SK-N-SH (cell line): Measurements from ENCODE around the gene PAQR5.

ENCODE experiments used
- EP300 ChIP-seq, 2 experiments: IDR thresholded peaks; 2 replicates each; pipeline versions ENCODE4 v1.4.0 to v1.6.1; 2012; ENCODE audit warnings: borderline replicate concordance in 1 of 2, low read depth in 1 of 2, low read length in 1 of 2
- GABPA ChIP-seq: IDR thresholded peaks from 2 replicates; pipeline ENCODE4 v1.4.0; 2012; ENCODE audit warnings: low read depth, mild to moderate bottlenecking
- JUND ChIP-seq: IDR thresholded peaks from 2 replicates; pipeline ENCODE4 v1.4.0; 2012
- NRF1 ChIP-seq: IDR thresholded peaks from 2 replicates; pipeline ENCODE4 v1.6.1; 2012; ENCODE audit warnings: low read depth, mild to moderate bottlenecking, low read length
- RAD21 ChIP-seq: IDR thresholded peaks from 2 replicates; pipeline ENCODE4 v1.6.1; 2012; ENCODE audit warnings: mild to moderate bottlenecking, low read length
- REST ChIP-seq: IDR thresholded peaks from 2 replicates; pipeline ENCODE4 v1.6.1; 2012; ENCODE audit warnings: mild to moderate bottlenecking, low read depth, low read length, moderate library complexity
- TF ChIP-seq, protein P1 (sequence below): IDR thresholded peaks from 2 replicates; pipeline ENCODE4; 2012
- TF ChIP-seq, protein P2 (sequence below): fragments of 200-600 bp; sonication (generic); IDR thresholded peaks from 2 replicates; pipeline ENCODE4 v1.6.1; 2017; ENCODE audit warnings: antibody characterized with exemption, mild to moderate bottlenecking, moderate library complexity

DNA sequence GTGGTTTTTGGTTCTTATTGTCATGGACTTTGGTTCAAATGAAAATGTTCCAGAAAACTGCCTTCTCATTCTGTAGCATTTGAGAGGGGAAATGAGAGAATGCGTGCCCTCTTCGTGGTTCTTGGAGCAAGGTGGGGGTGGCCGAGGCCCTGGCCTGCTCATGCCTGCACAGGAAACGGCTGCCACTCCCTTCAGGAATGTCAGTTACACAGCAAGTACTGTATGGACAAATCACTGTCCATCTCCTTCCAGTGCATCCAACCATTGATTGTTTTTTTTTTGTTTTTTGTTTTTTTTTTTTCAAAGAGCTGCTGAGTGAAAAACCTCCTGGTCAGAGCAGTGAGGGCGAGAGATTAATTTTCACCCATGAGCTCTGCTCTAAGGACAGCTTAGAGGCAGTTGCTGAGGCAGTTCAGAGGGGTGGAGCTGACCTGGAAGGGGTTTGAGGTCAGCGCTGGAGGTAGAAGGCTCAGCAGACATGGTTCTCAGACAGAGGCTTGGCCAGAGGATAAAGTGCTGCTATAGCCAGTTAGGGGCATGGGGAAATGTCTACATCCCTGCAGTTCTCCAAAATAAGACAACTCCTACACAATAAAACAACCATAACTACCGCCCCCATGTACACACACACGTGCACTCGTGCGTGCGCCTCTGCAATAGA lies 95.2 kb downstream of the PAQR5 start:
- TF ChIP-seq NRF1 (no peak), GABPA (no peak), EP300 (IDR thresholded peaks at IDR 0.05; ENCODE audit: borderline replicate concordance in 1 of 2, low read depth in 1 of 2, low read length in 1 of 2) (no peak), JUND (no peak), RAD21 (no peak), REST (no peak)
- TF ChIP-seq, protein P1, sequence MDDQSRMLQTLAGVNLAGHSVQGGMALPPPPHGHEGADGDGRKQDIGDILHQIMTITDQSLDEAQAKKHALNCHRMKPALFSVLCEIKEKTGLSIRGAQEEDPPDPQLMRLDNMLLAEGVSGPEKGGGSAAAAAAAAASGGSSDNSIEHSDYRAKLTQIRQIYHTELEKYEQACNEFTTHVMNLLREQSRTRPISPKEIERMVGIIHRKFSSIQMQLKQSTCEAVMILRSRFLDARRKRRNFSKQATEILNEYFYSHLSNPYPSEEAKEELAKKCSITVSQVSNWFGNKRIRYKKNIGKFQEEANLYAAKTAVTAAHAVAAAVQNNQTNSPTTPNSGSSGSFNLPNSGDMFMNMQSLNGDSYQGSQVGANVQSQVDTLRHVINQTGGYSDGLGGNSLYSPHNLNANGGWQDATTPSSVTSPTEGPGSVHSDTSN: no peak
- TF ChIP-seq, protein P2, sequence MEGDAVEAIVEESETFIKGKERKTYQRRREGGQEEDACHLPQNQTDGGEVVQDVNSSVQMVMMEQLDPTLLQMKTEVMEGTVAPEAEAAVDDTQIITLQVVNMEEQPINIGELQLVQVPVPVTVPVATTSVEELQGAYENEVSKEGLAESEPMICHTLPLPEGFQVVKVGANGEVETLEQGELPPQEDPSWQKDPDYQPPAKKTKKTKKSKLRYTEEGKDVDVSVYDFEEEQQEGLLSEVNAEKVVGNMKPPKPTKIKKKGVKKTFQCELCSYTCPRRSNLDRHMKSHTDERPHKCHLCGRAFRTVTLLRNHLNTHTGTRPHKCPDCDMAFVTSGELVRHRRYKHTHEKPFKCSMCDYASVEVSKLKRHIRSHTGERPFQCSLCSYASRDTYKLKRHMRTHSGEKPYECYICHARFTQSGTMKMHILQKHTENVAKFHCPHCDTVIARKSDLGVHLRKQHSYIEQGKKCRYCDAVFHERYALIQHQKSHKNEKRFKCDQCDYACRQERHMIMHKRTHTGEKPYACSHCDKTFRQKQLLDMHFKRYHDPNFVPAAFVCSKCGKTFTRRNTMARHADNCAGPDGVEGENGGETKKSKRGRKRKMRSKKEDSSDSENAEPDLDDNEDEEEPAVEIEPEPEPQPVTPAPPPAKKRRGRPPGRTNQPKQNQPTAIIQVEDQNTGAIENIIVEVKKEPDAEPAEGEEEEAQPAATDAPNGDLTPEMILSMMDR: no peak
